Measurements from ENCODE around the gene IFT122.

DNA sequence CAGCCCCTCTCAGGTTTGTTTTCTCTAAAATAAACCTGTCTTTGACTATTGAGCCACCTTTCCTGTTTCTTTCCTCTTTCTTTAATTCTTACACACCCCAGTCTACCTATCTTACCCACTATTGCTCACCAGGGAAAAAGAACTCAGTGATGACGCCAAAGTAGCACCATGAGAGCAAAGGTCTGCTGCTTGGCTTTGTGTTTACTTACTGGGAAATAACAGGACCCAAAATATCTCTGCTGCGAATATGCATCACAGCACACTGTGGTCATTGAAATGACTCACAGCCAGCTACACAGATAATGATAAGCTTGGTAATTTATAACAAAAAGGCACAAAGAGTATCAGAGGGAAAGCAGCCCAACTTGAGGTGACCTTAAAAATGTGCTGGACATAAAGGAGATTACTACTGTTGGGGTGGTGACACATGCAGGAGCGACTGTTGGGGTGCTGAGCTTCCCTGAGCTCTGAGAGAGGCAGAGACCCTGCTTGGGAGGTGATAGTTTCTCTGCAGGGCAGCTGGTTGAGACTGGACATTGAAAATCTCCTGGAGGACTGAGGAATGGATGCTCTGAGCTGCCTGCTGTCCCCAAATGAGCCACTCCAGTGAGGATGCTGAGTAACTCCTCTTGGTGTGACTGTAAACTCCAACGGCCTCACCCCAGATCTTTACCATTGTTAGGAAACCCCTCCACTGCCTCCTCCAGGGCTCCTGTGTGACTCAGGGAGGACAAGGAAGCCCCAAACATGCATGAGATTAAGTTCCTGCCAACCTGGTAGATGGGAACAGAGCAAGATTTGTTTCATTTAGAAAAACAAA, 26.1 kb upstream of the IFT122 start:
- TF ChIP-seq, protein P1, sequence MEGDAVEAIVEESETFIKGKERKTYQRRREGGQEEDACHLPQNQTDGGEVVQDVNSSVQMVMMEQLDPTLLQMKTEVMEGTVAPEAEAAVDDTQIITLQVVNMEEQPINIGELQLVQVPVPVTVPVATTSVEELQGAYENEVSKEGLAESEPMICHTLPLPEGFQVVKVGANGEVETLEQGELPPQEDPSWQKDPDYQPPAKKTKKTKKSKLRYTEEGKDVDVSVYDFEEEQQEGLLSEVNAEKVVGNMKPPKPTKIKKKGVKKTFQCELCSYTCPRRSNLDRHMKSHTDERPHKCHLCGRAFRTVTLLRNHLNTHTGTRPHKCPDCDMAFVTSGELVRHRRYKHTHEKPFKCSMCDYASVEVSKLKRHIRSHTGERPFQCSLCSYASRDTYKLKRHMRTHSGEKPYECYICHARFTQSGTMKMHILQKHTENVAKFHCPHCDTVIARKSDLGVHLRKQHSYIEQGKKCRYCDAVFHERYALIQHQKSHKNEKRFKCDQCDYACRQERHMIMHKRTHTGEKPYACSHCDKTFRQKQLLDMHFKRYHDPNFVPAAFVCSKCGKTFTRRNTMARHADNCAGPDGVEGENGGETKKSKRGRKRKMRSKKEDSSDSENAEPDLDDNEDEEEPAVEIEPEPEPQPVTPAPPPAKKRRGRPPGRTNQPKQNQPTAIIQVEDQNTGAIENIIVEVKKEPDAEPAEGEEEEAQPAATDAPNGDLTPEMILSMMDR (IDR thresholded peaks at IDR 0.05; ENCODE audit: low read length), result no peak
- no peak for TF ChIP-seq EZH2 (IDR thresholded peaks at IDR 0.05; ENCODE audit: borderline replicate concordance, low read length)
